C4-2B (cell line): ENCODE measurements around the gene PEA15.

Source experiments
- H3K27ac ChIP-seq: fragments of 450-650 bp; 2 replicates; pipeline ENCODE4 v1.5.1; 2017
- ZFX ChIP-seq: fragments of 450-650 bp; IDR thresholded peaks from 2 replicates; pipeline ENCODE4 v1.6.1; 2017
- TF ChIP-seq, protein P1 (sequence below): fragments of 450-650 bp; conservative IDR thresholded peaks from 2 replicates; pipeline ENCODE4 v1.5.1; 2017; ENCODE audit warnings: mild to moderate bottlenecking

Gene PEA15

DNA sequence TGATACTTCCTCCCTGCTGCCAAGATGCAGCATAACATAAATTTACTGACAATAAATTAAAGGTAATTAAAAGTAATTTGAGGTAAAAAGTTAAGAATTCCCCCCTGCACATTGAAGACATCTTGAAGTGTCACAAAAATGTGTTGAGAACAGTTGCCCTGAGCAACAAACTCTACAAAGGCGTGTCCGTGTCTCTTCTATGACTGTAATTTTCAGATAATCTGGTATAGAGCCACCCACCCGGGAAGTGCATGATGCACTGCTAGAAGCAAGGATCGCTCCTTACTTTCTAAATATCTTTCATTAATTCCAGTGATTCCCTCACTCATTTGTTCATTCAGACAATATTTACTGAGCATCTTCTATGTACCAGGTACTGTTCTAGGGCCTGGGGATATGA lies 25.8 kb upstream of the PEA15 start:
- TF ChIP-seq, protein P1, sequence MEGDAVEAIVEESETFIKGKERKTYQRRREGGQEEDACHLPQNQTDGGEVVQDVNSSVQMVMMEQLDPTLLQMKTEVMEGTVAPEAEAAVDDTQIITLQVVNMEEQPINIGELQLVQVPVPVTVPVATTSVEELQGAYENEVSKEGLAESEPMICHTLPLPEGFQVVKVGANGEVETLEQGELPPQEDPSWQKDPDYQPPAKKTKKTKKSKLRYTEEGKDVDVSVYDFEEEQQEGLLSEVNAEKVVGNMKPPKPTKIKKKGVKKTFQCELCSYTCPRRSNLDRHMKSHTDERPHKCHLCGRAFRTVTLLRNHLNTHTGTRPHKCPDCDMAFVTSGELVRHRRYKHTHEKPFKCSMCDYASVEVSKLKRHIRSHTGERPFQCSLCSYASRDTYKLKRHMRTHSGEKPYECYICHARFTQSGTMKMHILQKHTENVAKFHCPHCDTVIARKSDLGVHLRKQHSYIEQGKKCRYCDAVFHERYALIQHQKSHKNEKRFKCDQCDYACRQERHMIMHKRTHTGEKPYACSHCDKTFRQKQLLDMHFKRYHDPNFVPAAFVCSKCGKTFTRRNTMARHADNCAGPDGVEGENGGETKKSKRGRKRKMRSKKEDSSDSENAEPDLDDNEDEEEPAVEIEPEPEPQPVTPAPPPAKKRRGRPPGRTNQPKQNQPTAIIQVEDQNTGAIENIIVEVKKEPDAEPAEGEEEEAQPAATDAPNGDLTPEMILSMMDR, result no peak
- no peak for TF ChIP-seq ZFX
- H3K27ac ChIP-seq, result no peak overlapping the region

DNA sequence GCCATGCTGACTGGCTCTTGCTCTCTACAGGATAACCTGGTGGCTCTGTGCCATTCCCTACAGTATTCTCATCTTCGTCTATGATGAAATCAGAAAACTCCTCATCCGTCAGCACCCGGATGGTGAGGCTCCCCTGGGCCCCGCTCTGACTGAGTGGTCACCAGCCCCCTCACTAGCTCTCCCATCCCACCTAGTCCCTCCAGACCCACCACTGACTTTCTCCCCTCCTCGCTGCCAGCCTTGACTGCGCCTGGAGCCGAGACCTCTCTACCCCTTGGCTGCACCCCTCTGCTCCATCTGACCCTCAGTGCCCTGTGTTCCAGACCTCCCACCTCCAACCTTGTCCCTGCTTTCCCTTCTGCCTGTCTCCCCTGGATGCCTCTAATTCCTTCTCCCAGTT lies 18.9 kb upstream of the PEA15 start:
- H3K27ac ChIP-seq, result no peak overlapping the region
- no peak for TF ChIP-seq ZFX
- TF ChIP-seq, protein P1, result no peak

DNA sequence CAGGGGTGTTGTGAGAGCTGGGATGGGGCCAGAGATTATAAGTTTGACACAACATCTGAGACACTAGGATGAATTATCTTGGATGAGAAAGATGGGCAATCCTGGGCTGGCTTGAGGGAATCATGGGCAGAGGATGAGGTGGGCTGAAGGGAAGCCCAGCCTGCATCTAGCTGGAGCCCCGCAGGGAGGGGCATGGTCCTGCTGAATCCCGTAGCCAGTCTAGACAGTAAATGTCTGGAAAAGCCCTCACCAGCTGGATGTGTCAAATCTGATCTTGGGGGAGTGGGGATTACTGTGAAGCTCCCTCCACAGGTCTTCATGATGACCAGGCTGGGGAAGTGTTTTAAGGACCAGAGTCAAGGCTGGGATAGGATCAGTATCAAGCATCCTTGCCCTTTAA lies 18.5 kb upstream of the PEA15 start:
- no peak overlapping the region for H3K27ac ChIP-seq
- TF ChIP-seq, protein P1, result no peak
- no peak for TF ChIP-seq ZFX

DNA sequence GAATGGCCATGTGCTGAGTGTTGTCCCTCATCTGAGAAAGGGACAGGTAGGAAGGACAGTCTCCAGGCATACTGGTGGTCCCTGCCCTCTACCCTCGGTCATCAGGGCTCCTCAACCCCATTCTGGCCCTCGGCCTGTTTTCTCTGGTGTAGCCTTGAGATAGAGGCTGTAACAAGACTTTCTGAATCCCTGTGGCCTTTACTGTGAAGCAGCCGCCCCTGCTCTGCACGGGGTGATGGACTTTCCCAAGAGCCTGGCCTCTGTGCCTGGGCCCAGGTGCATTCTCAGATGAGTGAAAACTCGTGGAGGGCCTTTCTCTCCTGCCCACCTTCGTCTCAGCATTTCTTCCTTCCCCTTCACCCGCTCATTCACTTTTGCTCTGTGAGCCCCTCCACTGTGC lies 17.8 kb upstream of the PEA15 start:
- TF ChIP-seq, protein P1, result no peak
- TF ChIP-seq ZFX, result no peak
- no peak overlapping the region for H3K27ac ChIP-seq

DNA sequence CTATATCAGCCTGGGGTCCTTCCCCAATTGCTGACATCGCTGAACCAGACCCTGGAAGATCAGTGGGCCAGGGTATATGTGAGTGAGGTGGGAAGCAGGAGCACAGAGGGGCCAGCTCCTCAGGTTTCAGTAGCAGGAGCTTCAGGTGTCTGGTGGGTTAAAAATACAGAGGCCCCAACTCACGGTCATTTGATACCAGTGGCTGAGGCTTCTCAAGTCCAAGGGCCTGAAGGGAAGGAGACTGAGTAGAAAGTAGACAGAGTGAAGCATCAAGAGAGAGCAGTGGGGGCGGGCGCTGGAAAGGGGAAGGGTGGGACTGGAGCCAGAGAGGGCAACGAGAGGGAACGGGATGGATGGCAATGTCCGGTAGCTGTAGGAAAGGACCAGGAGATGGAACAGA lies 16.8 kb upstream of the PEA15 start:
- no peak overlapping the region for H3K27ac ChIP-seq
- TF ChIP-seq ZFX, result no peak
- TF ChIP-seq, protein P1, result no peak

DNA sequence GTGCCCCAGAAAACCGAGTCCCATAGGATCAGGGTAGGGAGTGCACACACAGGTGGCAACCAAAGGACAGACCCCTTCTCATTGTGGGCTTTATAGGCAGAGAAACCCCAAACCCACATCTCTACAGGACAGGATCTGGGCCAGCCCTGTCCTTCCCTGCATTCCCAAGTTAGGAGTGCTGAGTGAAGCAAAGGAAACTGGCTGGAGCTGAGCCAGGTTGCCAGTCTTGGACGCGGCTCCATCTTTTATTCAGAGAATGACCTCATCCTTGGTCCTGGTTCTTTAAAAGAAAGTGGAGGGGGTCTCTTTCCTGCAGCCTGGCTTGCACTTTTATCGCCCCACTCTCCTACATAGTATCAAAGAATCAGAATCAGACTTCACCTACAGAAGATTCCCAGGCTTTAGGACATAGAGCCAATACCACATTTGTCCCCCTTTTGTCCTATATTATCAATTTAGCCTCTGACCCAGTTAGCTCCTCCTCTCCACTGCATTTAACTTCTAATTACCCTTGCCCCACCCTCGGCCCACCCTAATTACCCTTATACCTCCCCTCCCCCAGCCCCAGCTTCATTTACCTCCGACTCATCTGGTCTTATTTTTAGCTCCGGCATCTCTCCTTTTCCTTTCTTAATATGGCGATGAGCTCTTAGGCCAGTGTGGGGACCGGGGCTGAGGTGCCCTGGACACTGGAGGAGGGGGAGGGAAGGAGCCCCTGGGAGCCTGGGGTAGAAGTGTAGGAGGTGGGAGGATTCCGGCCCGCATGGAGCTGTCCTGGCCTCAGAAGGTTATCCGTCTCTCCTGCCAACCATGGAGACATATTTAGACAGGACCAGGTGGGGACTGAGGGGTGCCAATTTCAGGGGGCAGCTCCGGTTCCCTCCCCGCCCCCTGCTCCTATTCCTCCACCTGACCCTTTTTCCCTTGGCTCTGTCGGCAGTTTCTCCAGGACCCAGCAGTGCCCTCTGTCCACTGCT lies 15.2 kb upstream of the PEA15 start, which contains the start of gene CASQ1:
Gene CASQ1, plus strand, starts transcription at position 927 of the 977 bp plus-strand sequence. CDS start 177 bp downstream, outside the sequence.
- no peak for TF ChIP-seq ZFX
- TF ChIP-seq, protein P1, result no peak

DNA sequence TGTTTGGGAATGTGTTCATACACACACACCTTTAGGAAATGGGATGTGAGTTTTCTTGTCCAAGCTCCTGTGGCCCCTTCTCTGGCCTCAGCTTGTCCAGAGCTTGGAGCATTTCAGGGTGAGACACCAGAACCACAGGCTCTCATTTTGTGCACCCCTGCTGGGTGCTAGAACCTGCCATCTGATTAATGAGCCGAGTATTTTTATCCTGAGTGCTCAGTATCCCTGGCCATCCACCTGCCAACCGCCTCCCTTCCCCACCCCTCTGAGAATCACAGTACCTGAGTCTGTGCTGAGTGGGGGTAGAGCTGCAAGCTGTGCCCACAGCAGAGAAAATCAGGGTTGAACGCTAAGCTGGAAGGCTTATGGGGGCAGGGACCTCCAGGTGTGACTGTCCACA lies 13.4 kb upstream of the PEA15 start:
- TF ChIP-seq ZFX, result no peak
- TF ChIP-seq, protein P1, result no peak
- no peak overlapping the region for H3K27ac ChIP-seq

More for the DNA sequence above, 15.2 kb upstream of the PEA15 start, which contains the start of gene CASQ1:
- H3K27ac ChIP-seq, result no peak within 1 kb of the TSS
